ENCODE measurements around the gene SPOCK3.

DNA sequence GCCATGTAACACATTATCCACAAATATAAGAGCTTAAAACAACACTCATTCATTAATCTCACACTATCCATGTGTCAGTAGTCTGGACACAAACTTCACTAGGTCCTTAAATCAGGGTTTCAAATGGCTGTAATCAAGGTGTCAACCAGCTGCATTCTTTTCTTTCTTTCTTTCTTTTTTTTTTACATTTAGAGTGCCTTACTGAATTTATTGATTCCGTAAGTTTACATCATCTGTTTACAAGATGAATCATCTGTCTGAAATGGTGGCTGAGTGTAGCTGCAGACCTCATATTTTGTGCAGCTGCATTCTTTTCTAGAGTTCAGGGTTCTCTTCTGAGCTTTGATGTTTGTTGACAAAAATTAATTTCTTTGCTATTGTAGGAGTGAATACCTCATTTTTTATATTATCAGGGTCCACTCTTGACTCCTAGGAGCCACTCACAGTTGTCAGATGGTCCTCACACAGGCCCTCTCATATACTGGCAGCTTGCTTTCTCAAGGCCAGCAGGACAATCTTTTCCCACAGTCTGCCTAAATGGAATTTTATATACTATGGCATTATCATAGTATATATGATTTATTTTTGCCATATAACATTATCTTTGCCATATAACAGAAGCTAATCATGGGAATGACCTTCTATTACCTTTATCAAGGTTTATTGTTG lies 37.8 kb downstream of the SPOCK3 start:
- TF ChIP-seq ZNF565 (CRISPR knock-in tag; conservative IDR thresholded peaks at IDR 0.05; ENCODE audit: low read depth) (no peak), CSRNP3 (CRISPR knock-in tag; IDR thresholded peaks at IDR 0.05) (no peak), ISL1 (CRISPR knock-in tag; IDR thresholded peaks at IDR 0.05) (no peak), PATZ1 (CRISPR knock-in tag; IDR thresholded peaks at IDR 0.05; ENCODE audit: borderline replicate concordance) (no peak), ZFP3 (CRISPR knock-in tag; IDR thresholded peaks at IDR 0.05) (no peak), TCF4 (CRISPR knock-in tag; IDR thresholded peaks at IDR 0.05; ENCODE audit: borderline replicate concordance) (no peak), PPARA (CRISPR knock-in tag; IDR thresholded peaks at IDR 0.05; ENCODE audit: borderline replicate concordance) (no peak), ZNF8 (CRISPR knock-in tag; IDR thresholded peaks at IDR 0.05) (no peak), ESRRG (CRISPR knock-in tag; IDR thresholded peaks at IDR 0.05) (no peak), GLIS3 (CRISPR knock-in tag; IDR thresholded peaks at IDR 0.05) (no peak), ARNTL (CRISPR knock-in tag; IDR thresholded peaks at IDR 0.05; ENCODE audit: borderline replicate concordance, low read depth) (no peak), ZNF70 (CRISPR knock-in tag; IDR thresholded peaks at IDR 0.05) (no peak)
